Effector memory CD4-positive, alpha-beta T cell (primary cell): ENCODE results near the gene ZNF609.

Experiments
- DNase-seq, 3 donors: peaks; one replicate each; pipeline ENCODE4 v3.0.0-alpha.2; 2020
- H3K27ac ChIP-seq: 2 replicates; pipeline ENCODE4 v1.7.0; 2013; ENCODE audit warnings: mild to moderate bottlenecking, low read length, moderate library complexity; ENCODE audit not compliant: insufficient read depth, poor library complexity, severe bottlenecking
- H3K27me3 ChIP-seq: replicated peaks from 2 replicates; pipeline ENCODE4 v1.7.0; 2013; ENCODE audit warnings: mild to moderate bottlenecking, low read length; ENCODE audit not compliant: insufficient read depth, control insufficient read depth, poor library complexity, severe bottlenecking
- H3K36me3 ChIP-seq: 2 replicates; pipeline ENCODE4 v1.7.0; 2013; ENCODE audit warnings: mild to moderate bottlenecking, low read length, moderate library complexity; ENCODE audit not compliant: control insufficient read depth, insufficient read depth
- H3K4me1 ChIP-seq: 2 replicates; pipeline ENCODE4 v1.7.0; 2013; ENCODE audit warnings: low read length, mild to moderate bottlenecking; ENCODE audit not compliant: control insufficient read depth, insufficient read depth, poor library complexity, severe bottlenecking
- H3K4me3 ChIP-seq: 2 replicates; pipeline ENCODE4 v1.7.0; 2013; ENCODE audit warnings: low read length, low read depth, mild to moderate bottlenecking; ENCODE audit not compliant: insufficient read depth, poor library complexity, severe bottlenecking
- H3K9me3 ChIP-seq: 2 replicates; pipeline ENCODE4 v1.7.0; 2013; ENCODE audit warnings: mild to moderate bottlenecking, low read length, moderate library complexity; ENCODE audit not compliant: control insufficient read depth

Gene ZNF609

GRCh38 chr15:64558460-64559179, 98.2 kb downstream of the ZNF609 start:
- Histone ChIP-seq H3K27ac (no peak overlapping the region), H3K36me3 (no peaks in the 10 kb centered on the region), H3K9me3 (no peaks in the 10 kb centered on the region), H3K4me3 (no peak overlapping the region), H3K4me1 (no peaks in the 10 kb centered on the region), H3K27me3 (no peaks in the 10 kb centered on the region)
- DNase-seq, result no peak

GRCh38 chr15:64559243-64559642, 98.9 kb downstream of the ZNF609 start:
- no peaks in the 10 kb centered on the region for H3K9me3 ChIP-seq
- no peaks in the 10 kb centered on the region for H3K4me1 ChIP-seq
- no peaks in the 10 kb centered on the region for H3K27me3 ChIP-seq
- no peak overlapping the region for H3K27ac ChIP-seq
- H3K36me3 ChIP-seq, result no peaks in the 10 kb centered on the region
- DNase-seq, result no peak
- no peak overlapping the region for H3K4me3 ChIP-seq

- Histone ChIP-seq H3K36me3 (no peaks in the 10 kb centered on the region), H3K9me3 (no peaks in the 10 kb centered on the region), H3K27me3 (no peaks in the 10 kb centered on the region), H3K4me1 (no peaks in the 10 kb centered on the region), H3K4me3 (no peak overlapping the region), H3K27ac (no peak overlapping the region)
- no peak for DNase-seq
These were observed 100.1 kb downstream of the ZNF609 start for GRCh38 chr15:64560501-64560900.

- H3K27me3 ChIP-seq, result no peaks in the 10 kb centered on the region
- no peak for DNase-seq
- no peaks in the 10 kb centered on the region for H3K4me1 ChIP-seq
- H3K4me3 ChIP-seq, result no peak overlapping the region
- H3K27ac ChIP-seq, result no peak overlapping the region
- H3K9me3 ChIP-seq, result no peaks in the 10 kb centered on the region
- H3K36me3 ChIP-seq, result no peaks in the 10 kb centered on the region
These were observed 100.6 kb downstream of the ZNF609 start for GRCh38 chr15:64560998-64561397.

GRCh38 chr15:64562003-64562640, 101.7 kb downstream of the ZNF609 start:
- H3K4me3 ChIP-seq, result no peak overlapping the region
- no peaks in the 10 kb centered on the region for H3K9me3 ChIP-seq
- DNase-seq, result no peak
- no peaks in the 10 kb centered on the region for H3K27me3 ChIP-seq
- no peak overlapping the region for H3K27ac ChIP-seq
- no peaks in the 10 kb centered on the region for H3K4me1 ChIP-seq
- H3K36me3 ChIP-seq, result no peaks in the 10 kb centered on the region

- Histone ChIP-seq H3K4me1 (peaks cover 8% of the 10 kb centered on the region), H3K27me3 (no peaks in the 10 kb centered on the region), H3K27ac (no peak overlapping the region), H3K4me3 (no peak overlapping the region), H3K9me3 (no peaks in the 10 kb centered on the region), H3K36me3 (no peaks in the 10 kb centered on the region)
- DNase-seq, result no peak
These were observed 105.7 kb downstream of the ZNF609 start for GRCh38 chr15:64566102-64566501.

- DNase-seq, result no peak
- Histone ChIP-seq H3K36me3 (no peaks in the 10 kb centered on the region), H3K4me1 (peaks cover 10% of the 10 kb centered on the region), H3K27ac (no peak overlapping the region), H3K27me3 (no peaks in the 10 kb centered on the region), H3K4me3 (no peak overlapping the region), H3K9me3 (no peaks in the 10 kb centered on the region)
These were observed 106.5 kb downstream of the ZNF609 start for GRCh38 chr15:64566629-64567427.

GRCh38 chr15:64568765-64569164, 108.4 kb downstream of the ZNF609 start:
- Histone ChIP-seq H3K27me3 (no peaks in the 10 kb centered on the region), H3K4me1 (peaks cover 13% of the 10 kb centered on the region), H3K36me3 (no peaks in the 10 kb centered on the region), H3K27ac (peak overlapping the region; percentile 6), H3K4me3 (no peak overlapping the region), H3K9me3 (no peaks in the 10 kb centered on the region)
- no peak for DNase-seq

- Histone ChIP-seq H3K4me3 (no peak overlapping the region), H3K27me3 (no peaks in the 10 kb centered on the region), H3K36me3 (no peaks in the 10 kb centered on the region), H3K27ac (no peak overlapping the region), H3K4me1 (peaks cover 13% of the 10 kb centered on the region), H3K9me3 (no peaks in the 10 kb centered on the region)
- DNase-seq, result no peak
These were observed 111.5 kb downstream of the ZNF609 start for GRCh38 chr15:64571857-64572291.

- no peaks in the 10 kb centered on the region for H3K9me3 ChIP-seq
- H3K4me1 ChIP-seq, result peaks cover 13% of the 10 kb centered on the region
- no peak for DNase-seq
These were observed 112.5 kb downstream of the ZNF609 start for GRCh38 chr15:64572856-64573255.

More at GRCh38 chr15:64572856-64573255, 112.5 kb downstream of the ZNF609 start:
- Histone ChIP-seq H3K4me3 (no peak overlapping the region), H3K27ac (no peak overlapping the region), H3K27me3 (no peaks in the 10 kb centered on the region), H3K36me3 (no peaks in the 10 kb centered on the region)
